Measurements from ENCODE around the gene ADARB2.

ADARB2 gene

GRCh38 chr10:1688531-1688930 is 48.8 kb downstream of the ADARB2 start:
- no peak for DNase-seq (ENCODE audit: low read depth)
- TF ChIP-seq CTCF (IDR thresholded peaks at IDR 0.05; ENCODE audit: low read depth, low read length, missing control alignments), result no peak
- H3K4me3 ChIP-seq (ENCODE audit: low read depth, low read length), result no peak overlapping the region

GRCh38 chr10:1687623-1688150 is 49.6 kb downstream of the ADARB2 start:
- no peak for DNase-seq (ENCODE audit: low read depth)
- no peak for TF ChIP-seq CTCF (IDR thresholded peaks at IDR 0.05; ENCODE audit: low read depth, low read length, missing control alignments)

GRCh38 chr10:1687190-1687589 is 50.1 kb downstream of the ADARB2 start:
- no peak for DNase-seq (ENCODE audit: low read depth)
- H3K4me3 ChIP-seq (ENCODE audit: low read depth, low read length), result no peak overlapping the region
- TF ChIP-seq CTCF (IDR thresholded peaks at IDR 0.05; ENCODE audit: low read depth, low read length, missing control alignments), result no peak

More at GRCh38 chr10:1687623-1688150, 49.6 kb downstream of the ADARB2 start:
- H3K4me3 ChIP-seq (ENCODE audit: low read depth, low read length), result no peak overlapping the region

GRCh38 chr10:1686491-1686749 is 50.9 kb downstream of the ADARB2 start:
- no peak overlapping the region for H3K4me3 ChIP-seq (ENCODE audit: low read depth, low read length)
- TF ChIP-seq CTCF (IDR thresholded peaks at IDR 0.05; ENCODE audit: low read depth, low read length, missing control alignments), result no peak
- no peak for DNase-seq (ENCODE audit: low read depth)

GRCh38 chr10:1685699-1686490 is 51.4 kb downstream of the ADARB2 start:
- TF ChIP-seq CTCF (IDR thresholded peaks at IDR 0.05; ENCODE audit: low read depth, low read length, missing control alignments), result no peak
- DNase-seq (ENCODE audit: low read depth), result no peak
- H3K4me3 ChIP-seq (ENCODE audit: low read depth, low read length), result no peak overlapping the region

- no peak for DNase-seq (ENCODE audit: low read depth)
- TF ChIP-seq CTCF (IDR thresholded peaks at IDR 0.05; ENCODE audit: low read depth, low read length, missing control alignments), result no peak
- no peak overlapping the region for H3K4me3 ChIP-seq (ENCODE audit: low read depth, low read length)
Observed at GRCh38 chr10:1684991-1685390, 52.3 kb downstream of the ADARB2 start.

- no peak for TF ChIP-seq CTCF (IDR thresholded peaks at IDR 0.05; ENCODE audit: low read depth, low read length, missing control alignments)
- H3K4me3 ChIP-seq (ENCODE audit: low read depth, low read length), result no peak overlapping the region
- no peak for DNase-seq (ENCODE audit: low read depth)
Observed at GRCh38 chr10:1683649-1684048, 53.7 kb downstream of the ADARB2 start.

All from GM12864 (cell line).